ENCODE results near the gene IL1R1. TPM values are rescaled to one million over a fixed set of nuclear protein-coding genes. Genes with fewer than 3 reads are reported as not detected.

The IL1R1 gene
- total RNA-seq, 2 experiments from 2014 or later: not detected

GRCh38 chr2:102226612-102227391, 84.3 kb downstream of the IL1R1 start:
- intact Hi-C loops (cut with micrococcal nuclease; ENCODE audit: unreplicated experiment): no loop called here
- no peak overlapping the region for H3K27ac ChIP-seq (ENCODE audit: low read depth, low read length, poor library complexity, severe bottlenecking)
- H3K4me2 ChIP-seq (ENCODE audit: low read length): no peak overlapping the region
- H4K20me1 ChIP-seq (ENCODE audit: insufficient read depth, low read length): no peaks in the 10 kb centered on the region
- POLR2A ChIA-PET: interaction anchor here (0.7 kb wide), 2 partner anchors 106 to 749 kb away, joined by 3 to 5 read pairs; no protein-coding TSS in a partner anchor
- H3K4me1 ChIP-seq (ENCODE audit: insufficient read depth, low read length, poor library complexity, severe bottlenecking): no peaks in the 10 kb centered on the region
- H3K9me2 ChIP-seq (ENCODE audit: insufficient read depth, low read length): no peaks in the 10 kb centered on the region
- no peaks in the 10 kb centered on the region for H3K9me3 ChIP-seq (ENCODE audit: low read length)
- no peaks in the 10 kb centered on the region for H3K79me2 ChIP-seq (ENCODE audit: insufficient read depth, low read depth, low read length)
- no peak for TF ChIP-seq EZH2phosphoT487 (IDR thresholded peaks at IDR 0.05; ENCODE audit: borderline replicate concordance, low read depth, low read length)
- no peak for TF ChIP-seq CTCF (conservative IDR thresholded peaks at IDR 0.05; ENCODE audit: low read length)
- DNase-seq (ENCODE audit: low spot score): no peak
- H3K4me3 ChIP-seq (ENCODE audit: low read depth, low read length, poor library complexity, severe bottlenecking): no peak overlapping the region
- BruUV-seq (replicated peaks): no TSS peak
- no peak overlapping the region for H2AFZ ChIP-seq (ENCODE audit: low read length)
- CTCF ChIA-PET (ENCODE audit: unreplicated experiment): no interaction called here
- no peaks in the 10 kb centered on the region for H3K36me3 ChIP-seq (ENCODE audit: insufficient read depth, low read length)

GRCh38 chr2:102229141-102229769, 86.7 kb downstream of the IL1R1 start:
- CTCF ChIA-PET (ENCODE audit: unreplicated experiment): no interaction called here
- no peak overlapping the region for H3K27ac ChIP-seq (ENCODE audit: low read depth, low read length, poor library complexity, severe bottlenecking)
- H4K20me1 ChIP-seq (ENCODE audit: insufficient read depth, low read length): no peaks in the 10 kb centered on the region
- no peaks in the 10 kb centered on the region for H3K79me2 ChIP-seq (ENCODE audit: insufficient read depth, low read depth, low read length)
- POLR2A ChIA-PET: no interaction called here
- H3K4me1 ChIP-seq (ENCODE audit: insufficient read depth, low read length, poor library complexity, severe bottlenecking): no peaks in the 10 kb centered on the region
- no peak overlapping the region for H2AFZ ChIP-seq (ENCODE audit: low read length)
- H3K9me3 ChIP-seq (ENCODE audit: low read length): no peaks in the 10 kb centered on the region
- DNase-seq (ENCODE audit: low spot score): no peak
- H3K36me3 ChIP-seq (ENCODE audit: insufficient read depth, low read length): no peaks in the 10 kb centered on the region
- no peak overlapping the region for H3K4me3 ChIP-seq (ENCODE audit: low read depth, low read length, poor library complexity, severe bottlenecking)
- no peak for TF ChIP-seq EZH2phosphoT487 (IDR thresholded peaks at IDR 0.05; ENCODE audit: borderline replicate concordance, low read depth, low read length)
- TF ChIP-seq CTCF (conservative IDR thresholded peaks at IDR 0.05; ENCODE audit: low read length): no peak
- no peaks in the 10 kb centered on the region for H3K9me2 ChIP-seq (ENCODE audit: insufficient read depth, low read length)
- intact Hi-C loops (cut with micrococcal nuclease; ENCODE audit: unreplicated experiment): no loop called here
- BruUV-seq (replicated peaks): no TSS peak
- no peak overlapping the region for H3K4me2 ChIP-seq (ENCODE audit: low read length)

Other genes starting within 250 kb of the IL1R1 start
- gene IL1R2, start 150.8 kb upstream of the IL1R1 start, total RNA-seq (2014; rRNA removed; shearing (Covaris generic)): not detected in 2 replicates
- not detected in 2 replicates for gene IL1R2, start 150.8 kb upstream of the IL1R1 start, total RNA-seq (2022)
- not detected in 2 replicates for gene IL1RL2, start 44.3 kb downstream of the IL1R1 start, total RNA-seq (2014; rRNA removed; shearing (Covaris generic))
- gene IL1RL2, start 44.3 kb downstream of the IL1R1 start, total RNA-seq (2022): not detected in 2 replicates
- gene IL1RL1, start 168.8 kb downstream of the IL1R1 start, total RNA-seq (2014; rRNA removed; shearing (Covaris generic)): not detected in 2 replicates
- gene IL1RL1, start 168.8 kb downstream of the IL1R1 start, total RNA-seq (2022): not detected in 2 replicates
- gene IL18R1, start 213.1 kb downstream of the IL1R1 start, total RNA-seq (2014; rRNA removed; shearing (Covaris generic)): not detected in 2 replicates
- gene IL18R1, start 213.1 kb downstream of the IL1R1 start, total RNA-seq (2022): not detected in 2 replicates

Data from OCI-LY7 (cell line).